HCT116 (cell line): ENCODE measurements around the gene CDR2L.

Experiments used
- CTCF ChIP-seq, 3 experiments: fragments of 200-600 bp in 1 of 3; sonication (generic) in 1 of 3; IDR thresholded peaks in 2 of 3; conservative IDR thresholded peaks in 1 of 3; 2 replicates each; pipeline ENCODE4 v1.5.1; 2012 to 2017; ENCODE audit warnings: low read depth in 2 of 3, low read length in 2 of 3, antibody characterized with exemption in 1 of 3, borderline replicate concordance in 1 of 3, control low read depth in 1 of 3, mild to moderate bottlenecking in 1 of 3, mixed read lengths in 1 of 3, mixed run types in 1 of 3, moderate library complexity in 1 of 3; ENCODE audit not compliant: insufficient read depth in 1 of 3
- POLR2A ChIP-seq: IDR thresholded peaks from 2 replicates; pipeline ENCODE4 v1.7.0; 2011; ENCODE audit warnings: borderline replicate concordance; ENCODE audit not compliant: insufficient read depth, insufficient read length; ENCODE audit errors: extremely low read depth
- SIN3A ChIP-seq: IDR thresholded peaks from 2 replicates; pipeline ENCODE4 v1.6.1; 2012; ENCODE audit warnings: low read depth
- YY1 ChIP-seq: IDR thresholded peaks from 2 replicates; pipeline ENCODE4 v1.6.1; 2011; ENCODE audit warnings: low read length, low read depth, moderate library complexity, mild to moderate bottlenecking; ENCODE audit not compliant: insufficient replicate concordance; ENCODE audit errors: extremely low read depth
- ZNF274 ChIP-seq: fragments of 200-500 bp; sonication (Bioruptor generic); IDR thresholded peaks from 2 replicates; pipeline ENCODE4 v1.6.1; 2014; ENCODE audit warnings: mild to moderate bottlenecking, low read depth, low read length, inconsistent platforms

GRCh38 chr17:74979408-74980146 lies 7.9 kb upstream of the CDR2L start:
- TF ChIP-seq CTCF (IDR thresholded peaks at IDR 0.05 in 2 of 3, conservative IDR thresholded peaks at IDR 0.05 in 1 of 3; ENCODE audit: borderline replicate concordance in 1 of 3, insufficient read depth in 1 of 3, low read depth in 2 of 3, low read length in 2 of 3) (no peak), SIN3A (no peak), POLR2A (no peak), YY1 (no peak), ZNF274 (no peak)
